Pons (tissue), 1 donor: ENCODE measurements around the gene MEAK7.

Source experiments
- DNase-seq: peaks from one replicate; pipeline ENCODE4 v3.0.0-alpha.2; 2016; ENCODE audit warnings: low spot score

MEAK7 gene

DNA sequence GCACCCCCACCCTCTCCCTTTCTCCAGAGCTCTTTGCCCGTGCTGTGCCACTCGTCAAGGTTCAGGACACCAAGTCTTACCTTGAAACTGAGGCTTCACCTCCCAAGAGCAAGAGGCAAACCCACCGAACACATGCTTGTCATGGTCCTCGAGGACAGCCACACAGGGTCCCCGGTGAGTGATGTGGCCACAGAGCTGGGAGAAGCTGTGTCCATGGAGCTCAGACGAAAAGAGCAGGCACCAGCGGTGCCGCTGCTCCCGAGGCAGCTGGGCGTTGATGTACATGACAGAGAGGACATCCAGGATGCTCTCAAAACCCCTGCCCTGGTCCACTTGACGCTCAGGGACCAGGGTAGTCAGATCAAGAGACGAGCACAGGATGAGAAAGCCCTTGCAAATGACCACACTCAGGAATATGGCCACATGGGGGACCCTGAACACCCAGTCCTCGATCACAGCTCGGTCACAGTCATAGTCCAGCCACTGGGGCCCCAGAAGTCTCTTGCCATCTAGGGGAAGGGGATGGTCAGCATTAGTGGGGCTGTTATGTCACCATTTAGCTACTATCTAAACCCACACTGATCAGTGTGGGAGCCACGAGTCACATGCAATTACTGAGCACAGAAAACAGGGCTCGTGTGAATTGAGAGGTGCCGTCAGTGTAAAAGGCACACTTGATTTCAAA, 17.8 kb downstream of the MEAK7 start:
- no peak for DNase-seq

GRCh38 chr16:84486126-84486525, 18.3 kb downstream of the MEAK7 start:
- no peak for DNase-seq

GRCh38 chr16:84485255-84486010, 19.0 kb downstream of the MEAK7 start:
- DNase-seq = no peak

DNA sequence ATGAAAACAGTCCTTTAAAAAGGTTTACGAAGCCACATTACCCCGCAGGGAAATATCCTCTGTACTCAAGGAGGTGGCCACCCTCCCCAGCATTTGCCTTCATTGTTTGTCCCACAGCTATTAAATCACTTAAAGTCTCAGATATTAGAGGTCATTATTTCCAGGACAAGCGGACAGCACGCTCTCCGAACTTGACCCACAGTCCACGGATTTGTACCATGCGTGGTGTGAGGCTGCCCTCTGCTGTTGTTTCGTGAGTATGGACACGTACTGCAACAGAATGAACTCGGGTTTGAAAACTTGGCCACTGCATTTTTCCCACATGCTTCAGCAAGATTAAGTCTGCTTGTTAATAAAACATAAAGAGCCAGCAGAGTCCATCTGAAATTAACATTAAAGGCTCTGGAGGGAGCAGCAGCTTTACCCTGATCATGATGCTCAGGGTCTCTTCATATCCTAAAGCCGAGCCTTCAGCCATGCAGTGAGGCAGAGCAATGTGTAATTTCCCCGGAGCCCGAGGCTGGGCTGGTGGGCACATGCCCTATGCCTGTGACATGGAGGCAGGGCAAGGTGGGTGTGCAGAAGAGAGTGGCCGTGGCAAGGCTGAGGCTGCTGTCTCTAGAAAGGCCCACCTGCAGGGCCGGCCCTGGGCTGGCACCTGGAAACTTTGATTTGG, 19.7 kb downstream of the MEAK7 start:
- peak; percentile 83 for DNase-seq

DNA sequence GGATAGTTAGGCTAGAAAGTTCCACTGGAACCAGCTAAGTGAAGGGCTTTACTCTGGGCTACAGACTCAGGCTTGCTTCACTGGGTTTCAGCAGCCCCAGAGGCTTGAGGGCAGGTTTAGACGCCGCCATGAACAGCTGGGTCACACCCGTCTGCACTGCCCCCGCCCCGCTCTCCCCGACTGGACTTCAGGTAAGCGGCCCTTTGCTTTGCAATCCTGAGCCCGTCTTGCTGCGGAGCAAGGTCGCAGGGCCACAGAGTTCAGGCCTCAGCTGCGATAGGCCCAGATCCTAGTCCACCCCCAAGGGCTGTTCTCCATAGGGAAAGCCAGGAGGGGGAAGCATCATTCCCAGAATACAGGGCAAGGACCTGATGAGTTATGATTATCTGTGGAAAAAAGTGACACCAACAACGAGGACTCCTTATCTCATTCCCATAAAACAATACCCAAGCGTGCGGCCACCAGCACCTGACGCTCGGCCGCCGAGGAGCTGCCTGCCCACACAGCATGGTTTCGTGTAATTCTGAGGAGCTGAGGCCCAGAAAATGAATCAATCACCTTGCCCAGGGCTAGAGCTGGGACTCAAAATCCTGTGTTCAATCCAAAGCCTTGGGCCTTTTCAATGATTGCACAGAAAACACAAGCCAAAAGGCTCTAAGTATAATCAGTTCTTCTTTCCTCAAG, 20.4 kb downstream of the MEAK7 start:
- DNase-seq = no peak

DNA sequence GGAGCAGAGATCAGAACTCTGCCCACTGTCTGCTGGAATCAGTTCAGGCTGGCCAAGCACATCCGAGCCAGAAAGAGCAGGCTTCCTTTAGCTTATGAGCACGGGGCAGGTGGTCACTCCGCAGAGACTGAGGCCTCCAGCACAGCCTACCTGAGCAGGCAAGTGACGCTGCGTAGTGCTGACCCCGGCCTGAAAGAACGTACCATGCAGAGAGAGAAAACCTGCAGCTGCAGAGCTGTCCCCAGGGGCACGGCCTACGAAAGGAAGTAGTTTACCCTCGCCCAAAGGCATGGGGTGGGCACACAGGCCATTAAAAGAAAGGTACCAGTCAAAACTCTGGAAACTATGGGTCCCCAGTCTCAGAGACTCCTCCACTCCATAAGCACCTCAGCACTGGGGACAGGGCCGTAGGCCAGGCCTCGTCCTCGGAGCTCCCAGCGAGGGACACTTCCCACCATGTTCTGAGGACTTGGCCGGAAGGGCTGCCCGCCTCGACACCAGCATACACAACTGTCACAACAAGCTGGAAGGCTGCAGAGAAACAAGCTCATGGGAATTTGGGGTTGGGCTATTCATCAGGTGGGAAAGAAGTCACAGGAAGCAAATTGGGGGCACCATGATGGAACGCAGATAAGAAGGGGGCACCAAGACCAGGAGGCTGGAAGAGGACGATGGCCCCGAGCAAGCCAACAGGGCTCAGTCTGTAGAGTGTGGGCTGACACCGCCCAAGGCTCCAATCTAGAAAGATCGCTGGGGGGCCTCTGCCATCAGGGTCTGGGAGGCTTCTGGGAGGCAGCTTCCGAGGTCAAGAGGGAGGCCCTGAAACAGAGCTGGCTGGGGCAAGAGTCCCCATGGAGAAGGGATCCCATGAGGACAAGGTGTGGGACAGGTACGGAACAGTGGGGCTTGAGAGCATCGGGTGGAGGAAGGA, 21.2 kb downstream of the MEAK7 start:
- no peak for DNase-seq

- no peak for DNase-seq
Measured at GRCh38 chr16:84482001-84482891, 22.2 kb downstream of the MEAK7 start.

DNA sequence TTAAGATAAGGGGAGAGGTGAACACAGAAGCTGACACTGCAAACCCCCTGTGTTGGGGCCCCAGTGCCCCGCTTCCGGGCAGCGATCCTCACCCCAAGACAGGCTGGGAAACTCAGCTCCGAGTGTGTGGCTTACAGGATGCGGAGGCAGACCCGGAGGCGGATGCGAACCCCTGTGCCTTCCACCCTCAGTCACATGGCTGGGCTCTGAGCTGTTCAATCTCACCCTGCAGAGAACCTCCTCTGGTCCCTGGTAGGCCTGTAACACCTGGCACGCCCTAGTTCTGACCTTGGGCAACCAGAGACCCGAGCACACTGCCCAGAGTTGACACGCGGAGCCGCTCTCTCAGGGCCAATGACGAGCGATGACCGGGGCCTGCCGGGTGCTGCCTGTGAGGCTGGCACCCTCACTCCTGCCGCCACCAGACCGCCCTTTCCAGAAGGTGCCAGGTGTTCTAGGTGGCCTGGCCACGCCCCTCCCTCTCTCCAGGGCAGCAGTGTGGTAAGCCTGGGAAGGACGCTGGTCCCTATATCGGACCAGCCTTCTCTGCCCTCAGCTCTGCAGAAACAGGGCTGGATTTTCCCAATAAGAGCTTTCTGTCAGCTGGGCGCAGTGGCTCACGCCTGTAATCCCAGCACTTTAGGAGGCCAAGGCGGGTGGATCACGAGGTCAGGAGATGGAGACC, 23.3 kb downstream of the MEAK7 start:
- DNase-seq = no peak

GRCh38 chr16:84479716-84480450, 24.6 kb downstream of the MEAK7 start:
- DNase-seq = no peak

- DNase-seq = no peak
Measured at GRCh38 chr16:84478172-84478947, 26.1 kb downstream of the MEAK7 start.

- no peak for DNase-seq
Measured at GRCh38 chr16:84477661-84478060, 26.8 kb downstream of the MEAK7 start.

- DNase-seq = no peak
Measured at GRCh38 chr16:84476401-84476800, 28.1 kb downstream of the MEAK7 start.

- no peak for DNase-seq
Measured at GRCh38 chr16:84475643-84476240, 28.7 kb downstream of the MEAK7 start.

DNA sequence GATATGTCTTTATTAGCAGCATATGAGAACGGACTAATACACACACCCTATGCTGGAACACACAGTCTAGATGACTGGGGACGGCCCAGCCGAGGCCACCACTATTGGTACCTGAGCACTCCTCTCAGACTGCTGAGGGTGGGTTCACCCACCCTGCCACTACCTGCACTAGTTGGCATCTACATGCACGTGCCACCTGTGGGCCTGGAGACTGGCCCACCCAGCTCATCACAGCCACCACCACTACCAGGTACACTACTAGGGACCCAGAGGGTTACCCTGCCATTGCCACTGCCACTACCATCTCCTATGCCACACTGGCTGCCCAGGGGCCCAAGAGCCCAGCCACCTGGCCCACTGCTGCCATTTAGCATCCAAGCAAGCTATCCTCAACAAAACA, 32.5 kb downstream of the MEAK7 start:
- DNase-seq = no peak

- no peak for DNase-seq
Measured at GRCh38 chr16:84471316-84471715, 33.1 kb downstream of the MEAK7 start.

- no peak for DNase-seq
Measured at GRCh38 chr16:84467709-84468108, 36.8 kb downstream of the MEAK7 start.

- no peak for DNase-seq
Measured at GRCh38 chr16:84467256-84467655, 37.2 kb downstream of the MEAK7 start.

DNA sequence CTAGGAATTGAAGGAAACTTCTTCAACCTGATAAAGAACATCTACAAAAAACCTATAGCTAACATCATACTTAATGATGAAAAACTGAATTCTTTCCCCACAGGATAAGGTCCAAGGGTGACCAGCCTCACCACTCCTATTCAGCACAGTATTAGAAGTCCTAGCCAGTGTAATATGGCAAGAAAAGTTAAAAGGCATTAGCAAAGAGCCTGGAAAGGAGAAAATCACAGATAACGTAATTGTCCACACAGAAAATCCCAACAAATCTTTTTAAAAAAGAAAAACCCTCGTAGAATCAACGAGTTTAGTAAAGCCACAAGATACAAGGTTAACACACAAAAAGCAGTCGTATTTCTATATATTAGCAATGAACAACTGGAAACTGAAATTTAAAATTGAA, 37.8 kb downstream of the MEAK7 start:
- DNase-seq = no peak
